Liver (tissue), 9 donors: ENCODE results near the gene TMEM45A. TPM values are rescaled to one million over a fixed set of nuclear protein-coding genes. Genes with fewer than 3 reads are reported as not detected.

Experiments
- DNase-seq: peaks from one replicate; pipeline ENCODE4 v3.0.0-alpha.2; 2017; ENCODE audit warnings: low spot score
- H3K27ac ChIP-seq, 2 donors: one replicate each; pipeline ENCODE4 v1.7.0; 2013; ENCODE audit warnings: inconsistent platforms in 2 of 2, low read length in 2 of 2, control low read depth in 1 of 2, low read depth in 1 of 2, mild to moderate bottlenecking in 1 of 2
- H3K27me3 ChIP-seq, 4 donors: one replicate each; pipeline versions ENCODE4 v1.6.1 to v1.7.0; 2013; ENCODE audit warnings: low read length in 3 of 4, inconsistent platforms in 1 of 4, mild to moderate bottlenecking in 1 of 4, moderate library complexity in 1 of 4; ENCODE audit not compliant: control insufficient read depth in 4 of 4, insufficient read depth in 4 of 4
- H3K36me3 ChIP-seq, 4 donors: one replicate each; pipeline versions ENCODE4 v1.6.1 to v1.7.0; 2013; ENCODE audit warnings: low read length in 3 of 4, mild to moderate bottlenecking in 3 of 4, low read depth in 1 of 4, moderate library complexity in 1 of 4; ENCODE audit not compliant: control insufficient read depth in 4 of 4, insufficient read depth in 3 of 4
- H3K4me1 ChIP-seq, 4 donors: one replicate each; pipeline versions ENCODE4 v1.6.1 to v1.7.0; 2013; ENCODE audit warnings: low read length in 3 of 4, mild to moderate bottlenecking in 3 of 4, moderate library complexity in 1 of 4; ENCODE audit not compliant: control insufficient read depth in 4 of 4, insufficient read depth in 4 of 4
- H3K4me3 ChIP-seq, 3 donors: one replicate each; pipeline versions ENCODE4 v1.6.1 to v1.7.0; 2013; ENCODE audit warnings: low read length in 3 of 3, control low read depth in 1 of 3, low read depth in 1 of 3, mild to moderate bottlenecking in 1 of 3
- H3K9ac ChIP-seq, 2 donors: one replicate each; pipeline ENCODE4 v1.7.0; 2013; ENCODE audit warnings: low read length in 2 of 2, mild to moderate bottlenecking in 2 of 2, moderate library complexity in 2 of 2, control low read depth in 1 of 2, low read depth in 1 of 2
- H3K9me3 ChIP-seq, 4 donors: one replicate each; pipeline versions ENCODE4 v1.6.1 to v1.7.0; 2013; ENCODE audit warnings: low read length in 3 of 4; ENCODE audit not compliant: control insufficient read depth in 4 of 4
- ATF3 ChIP-seq: IDR thresholded peaks from 2 replicates; pipeline ENCODE4 v1.6.1; 2016; ENCODE audit warnings: antibody characterized with exemption
- CTCF ChIP-seq: fragments of 150-350 bp; IDR thresholded peaks from 2 replicates; pipeline ENCODE4 v1.5.1; 2017; ENCODE audit warnings: improper control_type of control experiment, low read depth, low read length; ENCODE audit not compliant: missing input control
- FOXA2 ChIP-seq: IDR thresholded peaks from 2 replicates; pipeline ENCODE4 v1.6.1; 2016; ENCODE audit warnings: antibody characterized with exemption
- GABPA ChIP-seq, 2 donors: IDR thresholded peaks in 1 of 2; conservative IDR thresholded peaks in 1 of 2; 2 replicates each; pipeline ENCODE4 v1.6.1; 2016; ENCODE audit warnings: antibody characterized with exemption in 2 of 2, mild to moderate bottlenecking in 1 of 2, moderate library complexity in 1 of 2
- HNF4A ChIP-seq, 2 donors: conservative IDR thresholded peaks; 2 replicates each; pipeline ENCODE4 v1.6.1; 2016; ENCODE audit warnings: antibody characterized with exemption in 2 of 2, mild to moderate bottlenecking in 2 of 2
- HNF4G ChIP-seq: IDR thresholded peaks from 2 replicates; pipeline ENCODE4 v1.6.1; 2016; ENCODE audit warnings: antibody characterized with exemption
- JUND ChIP-seq, 2 donors: IDR thresholded peaks; 2 replicates each; pipeline ENCODE4 v1.6.1; 2016; ENCODE audit warnings: antibody characterized with exemption in 2 of 2
- NR2F2 ChIP-seq: IDR thresholded peaks from 2 replicates; pipeline ENCODE4 v1.6.1; 2016; ENCODE audit warnings: antibody characterized with exemption
- REST ChIP-seq: IDR thresholded peaks from 2 replicates; pipeline ENCODE4 v1.6.1; 2016; ENCODE audit warnings: antibody characterized with exemption, mild to moderate bottlenecking
- RXRA ChIP-seq, 2 donors: IDR thresholded peaks; 2 replicates each; pipeline ENCODE4 v1.6.1; 2017 to 2018; ENCODE audit warnings: antibody characterized with exemption in 2 of 2, mild to moderate bottlenecking in 1 of 2
- SP1 ChIP-seq: IDR thresholded peaks from 2 replicates; pipeline ENCODE4 v1.6.1; 2018; ENCODE audit warnings: antibody characterized with exemption, mild to moderate bottlenecking
- TAF1 ChIP-seq: conservative IDR thresholded peaks from 2 replicates; pipeline ENCODE4 v1.6.1; 2016; ENCODE audit warnings: antibody characterized with exemption, mild to moderate bottlenecking
- YY1 ChIP-seq: IDR thresholded peaks from 2 replicates; pipeline ENCODE4 v1.6.1; 2016; ENCODE audit warnings: antibody characterized with exemption, mild to moderate bottlenecking
- ZBTB33 ChIP-seq: IDR thresholded peaks from 2 replicates; pipeline ENCODE4 v1.6.1; 2016; ENCODE audit warnings: antibody characterized with exemption
- WGBS: extraction: QIAGEN DNeasy Blood & Tissue Kit; methylation state at CpG from one replicate; pipeline ENCODE4 v1.1.7; 2013; 5-methylcytosine and 5-hydroxymethylcytosine counted together
- polyA plus RNA-seq, 2 donors: library from polyadenylated mRNA; stranded (reverse) in 1 of 2; unstranded in 1 of 2; fragments of 200-250 nt in 1 of 2; fragments of >200 nt in 1 of 2; fragmentation: Nextera tagmentation in 1 of 2; extraction: Ambion mirVana in 1 of 2; gene quantifications; one replicate each; pipeline versions ENCODE4 v1.2.1 to v1.2.3, GENCODE V29; 2013 to 2015
- total RNA-seq, 2 donors: library from RNA; depleted of rRNA; stranded (reverse); fragments of >200 nt; gene quantifications; one replicate each; pipeline ENCODE4 v1.2.3, GENCODE V29; 2014
- donor health status: healthy.
- donor health status: healthy.
- donor health status: healthy.
- donor health status: healthy.
- donor health status: healthy.

The TMEM45A gene
- total and polyA plus RNA-seq, 4 donors: 7.1 to 65.8 (median 45.1) TPM

- 94% methylated on average over 2 of the region's 2 CpGs for WGBS
- TF ChIP-seq CTCF (no peak), REST (no peak), GABPA (IDR thresholded peaks at IDR 0.05 in 1 of 2, conservative IDR thresholded peaks at IDR 0.05 in 1 of 2) (no peak), ZBTB33 (no peak), NR2F2 (no peak), ATF3 (no peak), RXRA (IDR thresholded peaks at IDR 0.05) (no peak), SP1 (no peak)
- peaks cover 0 to 37% (median 19%) of the 10 kb centered on the region in 4 donors for H3K4me1 ChIP-seq
- H3K36me3 ChIP-seq: no peaks in the 10 kb centered on the region
- DNase-seq: no peak
- no peaks in the 10 kb centered on the region for H3K27me3 ChIP-seq
- no peak overlapping the region for H3K9ac ChIP-seq
- no peaks in the 10 kb centered on the region for H3K9me3 ChIP-seq
- no peak overlapping the region for H3K4me3 ChIP-seq
- no peak overlapping the region for H3K27ac ChIP-seq
Observed at GRCh38 chr3:100455841-100456550, 36.4 kb upstream of the TMEM45A start.

GRCh38 chr3:100456745-100457144, 35.7 kb upstream of the TMEM45A start:
- no peak overlapping the region for H3K9ac ChIP-seq
- H3K27ac ChIP-seq: no peak overlapping the region
- H3K4me3 ChIP-seq: no peak overlapping the region
- DNase-seq: no peak
- H3K4me1 ChIP-seq: peaks cover 0 to 37% (median 19%) of the 10 kb centered on the region in 4 donors
- WGBS: 43% methylated on average over 1 of the region's 1 CpG
- no peaks in the 10 kb centered on the region for H3K36me3 ChIP-seq
- no peaks in the 10 kb centered on the region for H3K9me3 ChIP-seq
- no peaks in the 10 kb centered on the region for H3K27me3 ChIP-seq
- TF ChIP-seq JUND (IDR thresholded peaks at IDR 0.05): no peak
- no peak for TF ChIP-seq TAF1
- TF ChIP-seq YY1: no peak
- TF ChIP-seq HNF4G: no peak
- no peak for TF ChIP-seq HNF4A (conservative IDR thresholded peaks at IDR 0.05)
- TF ChIP-seq SP1: no peak
- TF ChIP-seq REST: no peak
- TF ChIP-seq CTCF: no peak
- no peak for TF ChIP-seq ZBTB33
- TF ChIP-seq FOXA2: no peak
